ENCODE data around the gene BBS5.

GRCh38 chr2:169439900-169440299, 39.4 kb upstream of the BBS5 start:
- TF ChIP-seq CTCF (IDR thresholded peaks at IDR 0.05; ENCODE audit: insufficient read depth, low read length, poor library complexity, severe bottlenecking) (no peak), EZH2phosphoT487 (conservative IDR thresholded peaks at IDR 0.05; ENCODE audit: low read length) (no peak)

Data from SU-DHL-6 (cell line).